ENCODE measurements around the gene MCM9. TPM values are rescaled to one million over a fixed set of nuclear protein-coding genes. Genes with fewer than 3 reads are reported as not detected.

Gene MCM9
- total RNA-seq, 1 experiment from 2014 or later = 3.2 TPM

DNA sequence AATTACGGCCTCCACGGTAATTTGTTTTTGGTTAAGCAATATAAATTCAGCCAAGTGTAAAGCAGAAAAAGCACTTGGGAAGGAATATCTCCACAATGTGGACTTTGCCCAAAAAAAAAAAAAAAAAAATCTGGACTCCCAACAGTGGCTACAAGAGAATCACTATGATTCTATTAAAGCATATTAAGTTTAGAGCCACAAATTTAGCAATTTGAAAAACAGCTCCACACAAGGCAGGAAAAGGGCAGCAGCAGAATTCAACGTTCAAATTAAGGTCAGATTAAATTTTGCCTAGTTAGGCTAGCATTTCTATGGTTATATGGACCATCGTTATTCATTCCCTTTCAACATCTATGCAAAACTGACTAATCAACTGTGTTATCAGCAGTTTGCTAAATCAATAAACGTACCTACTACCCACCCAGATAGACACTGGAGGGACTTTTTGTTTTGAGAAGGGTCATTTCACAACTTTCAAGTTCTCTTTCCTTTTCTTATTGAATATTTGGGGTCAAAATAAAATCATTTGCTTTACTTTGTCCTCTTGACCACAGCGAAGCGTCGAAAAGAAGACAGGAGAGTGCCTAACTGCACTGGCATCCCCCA, 1.0 kb downstream of the MCM9 start:
- no peak for DNase-seq (ENCODE audit: low read depth)

DNA sequence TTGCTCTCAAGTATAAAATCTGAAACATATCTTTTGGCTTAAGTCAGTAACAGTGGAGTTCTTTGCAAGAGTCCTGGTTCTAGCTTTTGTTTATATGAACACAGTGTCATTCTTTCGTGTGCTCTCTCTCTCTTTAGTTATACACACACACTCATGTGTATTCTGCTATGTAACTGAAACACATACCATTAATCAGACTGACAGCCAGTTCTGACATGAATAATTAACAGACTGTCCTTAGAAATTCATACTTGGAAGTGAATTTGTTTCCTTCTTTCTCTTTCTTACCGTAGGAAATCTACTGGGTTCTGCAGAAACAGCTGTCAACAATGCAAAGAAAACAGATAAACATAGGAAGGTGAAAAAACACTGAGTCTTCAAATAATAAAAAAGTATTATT, 2.5 kb downstream of the MCM9 start:
- no peak for DNase-seq (ENCODE audit: low read depth)

DNA sequence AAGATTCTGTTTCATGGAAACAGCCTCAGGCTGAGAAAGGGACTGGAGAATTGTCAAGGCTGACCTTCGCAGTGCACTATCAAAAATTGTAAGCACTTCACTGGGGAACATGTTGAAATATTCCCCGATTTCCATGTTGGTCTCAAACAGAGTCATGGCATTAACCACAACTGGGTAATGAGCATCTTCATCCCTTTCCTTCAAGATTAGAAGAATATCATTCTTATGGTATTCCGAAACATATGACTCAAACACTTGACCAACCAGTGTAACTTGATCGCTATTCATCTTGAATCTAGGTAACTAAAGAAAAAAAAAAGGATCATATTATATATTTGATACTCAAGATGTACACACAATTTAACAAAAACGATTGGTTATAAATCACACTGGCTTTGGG, 3.5 kb downstream of the MCM9 start:
- no peak for DNase-seq (ENCODE audit: low read depth)

DNA sequence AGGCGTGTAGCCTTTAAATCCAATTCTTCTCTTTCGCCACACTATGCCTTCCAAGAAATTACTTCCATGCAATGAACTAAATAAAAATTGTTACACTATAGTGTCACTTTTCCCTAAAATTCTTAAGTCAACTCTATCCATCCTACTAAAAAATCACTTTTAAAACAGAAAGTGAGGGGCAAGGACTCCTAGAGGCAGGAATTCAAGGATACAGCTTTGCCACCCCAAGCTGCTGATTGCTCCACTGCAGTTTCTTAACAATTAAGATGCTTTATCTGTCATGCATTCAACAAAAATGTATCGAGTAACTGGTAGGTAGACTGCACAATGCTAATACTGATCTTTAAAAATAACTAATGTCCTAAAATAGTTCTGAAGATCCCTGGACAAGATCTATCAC, 4.3 kb downstream of the MCM9 start:
- no peak for DNase-seq (ENCODE audit: low read depth)

DNA sequence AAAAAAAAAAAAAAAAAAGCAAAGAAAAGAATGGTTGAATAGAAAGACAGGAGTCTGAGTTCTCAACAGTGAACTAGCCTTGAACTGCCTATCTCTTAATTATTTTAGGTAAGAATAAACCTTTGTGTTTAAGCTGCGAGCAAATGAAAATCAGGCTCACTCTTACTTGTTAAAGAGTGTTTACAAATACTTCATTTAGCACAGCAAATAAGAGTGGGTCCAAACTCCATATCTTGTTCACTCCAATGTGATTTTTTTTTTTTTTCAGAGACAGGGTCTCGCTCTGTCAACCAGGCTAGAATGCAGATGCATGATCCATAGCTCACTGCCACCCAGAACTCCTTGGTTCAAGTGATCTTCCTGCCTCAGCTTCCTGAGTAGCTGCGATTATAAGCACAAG, 11.9 kb downstream of the MCM9 start:
- no peak for DNase-seq (ENCODE audit: low read depth)

DNA sequence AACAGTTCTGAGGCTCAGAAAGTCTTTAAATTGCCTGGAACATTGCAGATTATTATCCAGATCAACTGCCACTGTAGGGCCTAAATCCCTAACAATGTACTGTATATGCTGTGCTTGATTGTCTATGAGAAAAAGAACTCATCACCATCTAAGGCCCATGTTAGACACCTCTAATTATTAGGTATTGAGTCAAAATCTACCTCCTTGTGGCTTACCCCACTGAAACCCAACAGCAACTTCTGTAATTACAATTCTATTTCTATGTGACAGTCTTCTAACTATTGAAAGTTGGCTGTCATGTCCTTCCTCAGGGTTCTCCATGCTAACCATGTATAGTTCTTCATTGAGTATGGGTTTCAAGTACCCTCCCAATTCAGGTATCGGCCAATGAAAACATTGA, 13.9 kb downstream of the MCM9 start:
- no peak for DNase-seq (ENCODE audit: low read depth)

DNA sequence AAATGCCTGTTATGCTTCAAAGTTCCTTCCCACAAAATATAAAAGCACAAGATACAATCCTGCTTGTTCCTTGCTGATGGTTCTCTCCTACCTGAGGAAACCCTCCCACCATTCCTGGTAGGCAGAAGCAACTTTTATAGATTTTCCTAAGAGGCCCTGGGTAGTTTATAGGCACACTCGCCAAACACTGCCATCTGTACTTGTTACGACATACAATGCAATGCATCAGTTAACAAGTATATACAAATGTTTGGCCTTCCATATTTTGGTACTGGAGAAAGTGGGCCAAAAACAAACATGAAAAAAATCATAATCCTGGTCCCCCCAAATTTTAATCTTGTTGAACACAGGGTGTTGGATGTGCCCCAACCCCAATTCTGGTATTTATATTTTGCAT, 16.6 kb downstream of the MCM9 start:
- DNase-seq (ENCODE audit: low read depth) = no peak

DNA sequence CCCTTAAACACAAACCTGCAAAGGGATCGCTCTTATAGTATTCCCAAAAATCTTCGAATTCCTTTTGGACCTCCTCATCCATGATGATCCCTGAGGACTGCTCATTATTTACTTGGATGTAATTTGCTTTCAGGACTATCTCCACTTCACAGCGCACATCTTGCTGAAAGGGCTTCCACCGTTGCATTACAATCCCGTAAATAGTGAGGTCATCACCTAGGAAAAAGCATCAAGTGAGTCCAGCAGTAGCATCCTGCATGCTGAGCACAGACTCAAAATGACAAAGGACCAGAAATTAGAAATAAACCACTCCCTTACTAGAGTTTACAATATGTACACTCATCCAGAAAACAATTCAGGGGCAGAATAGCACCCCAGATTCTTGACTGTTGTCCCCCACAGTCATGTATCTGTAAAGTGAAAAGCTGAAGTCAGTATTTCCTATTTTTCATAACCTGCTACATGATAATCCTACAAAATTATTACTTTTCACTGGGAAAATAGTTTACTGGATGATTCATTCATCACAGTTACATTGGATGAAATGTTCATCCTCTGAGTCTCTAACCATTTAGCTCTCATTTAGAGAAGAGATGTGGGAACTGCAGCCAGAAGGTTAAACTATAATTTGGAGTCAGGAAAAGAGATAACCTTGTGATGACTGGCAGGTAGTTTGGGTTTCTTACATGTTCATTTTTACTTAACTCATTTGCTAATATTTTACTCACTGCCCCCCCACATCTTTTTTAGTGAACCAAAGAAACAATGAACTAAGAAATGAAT, 17.2 kb downstream of the MCM9 start:
- DNase-seq (ENCODE audit: low read depth) = no peak

DNA sequence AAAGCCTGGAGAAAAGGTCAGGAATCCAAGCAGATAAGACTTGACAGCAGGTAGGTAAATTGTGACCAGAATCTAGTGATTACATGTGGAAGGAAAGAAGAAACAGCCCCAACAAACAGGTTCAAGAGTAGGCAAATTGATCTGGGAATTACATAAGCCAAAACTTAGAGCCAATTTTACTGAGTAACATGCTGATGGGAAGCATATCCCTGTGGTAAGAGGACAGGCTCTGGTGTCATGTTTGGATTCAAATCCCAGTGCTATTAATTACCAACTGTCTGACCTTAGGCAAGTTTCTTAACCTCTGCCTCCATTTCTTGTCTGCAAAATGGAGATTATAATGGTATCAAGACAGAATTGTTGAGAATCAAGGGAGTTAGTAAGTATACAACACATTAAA, 20.4 kb downstream of the MCM9 start:
- no peak for DNase-seq (ENCODE audit: low read depth)

DNA sequence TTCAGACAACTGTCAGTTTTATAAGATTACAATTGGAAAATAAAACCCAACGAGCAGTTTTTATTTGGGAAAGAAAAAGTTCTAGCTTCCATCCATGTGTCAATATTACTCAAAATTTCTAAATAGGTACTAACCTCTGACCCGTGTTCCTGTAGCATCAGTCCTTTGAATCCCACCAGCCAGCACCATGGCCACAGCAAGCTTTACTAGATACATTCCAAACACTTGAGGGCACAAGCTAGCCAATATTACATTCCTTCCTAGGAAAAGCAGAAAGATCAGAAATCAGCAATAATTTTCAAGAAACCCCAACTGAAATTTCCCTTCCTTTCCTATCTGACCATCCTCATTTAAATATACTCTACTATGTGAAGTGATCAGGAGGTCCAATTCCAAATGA, 21.8 kb downstream of the MCM9 start:
- no peak for DNase-seq (ENCODE audit: low read depth)

DNA sequence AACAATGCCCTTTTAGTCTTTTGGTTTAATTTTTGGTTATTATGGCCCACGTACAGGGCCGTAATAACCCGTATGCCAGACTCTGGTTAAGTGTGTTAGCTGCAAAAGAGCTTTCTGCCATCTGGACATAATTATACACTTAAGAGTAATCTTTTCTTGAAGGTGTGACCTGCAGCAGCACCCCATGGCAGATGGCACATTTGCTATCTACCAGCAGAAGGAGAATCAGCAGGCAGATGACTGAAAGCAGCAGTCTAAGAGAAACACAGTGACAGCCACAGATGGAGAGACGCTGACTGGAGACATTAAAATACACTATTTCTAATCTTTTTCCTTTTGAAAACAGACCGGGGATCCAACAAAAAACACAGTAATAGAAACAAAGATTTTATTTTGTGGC, 22.3 kb downstream of the MCM9 start:
- DNase-seq (ENCODE audit: low read depth) = no peak

DNA sequence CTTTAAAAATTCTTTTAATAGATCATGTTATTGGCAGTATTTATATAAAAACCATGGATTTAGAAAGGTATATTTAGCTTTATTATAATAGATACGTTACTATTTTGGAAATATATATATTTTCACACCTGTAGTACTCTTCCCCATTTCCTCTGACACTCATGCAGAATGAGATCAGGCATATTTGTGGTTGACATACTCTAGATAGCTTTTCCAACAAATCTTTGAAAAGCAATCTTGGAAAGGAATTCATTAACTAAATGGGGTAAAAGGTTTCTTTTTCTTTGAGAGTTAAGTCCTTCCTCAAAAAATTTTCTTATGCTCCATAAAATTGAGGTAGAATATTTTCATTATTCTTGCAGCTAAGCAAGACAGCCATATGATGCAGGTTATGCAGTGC, 26.5 kb downstream of the MCM9 start:
- no peak for DNase-seq (ENCODE audit: low read depth)

DNA sequence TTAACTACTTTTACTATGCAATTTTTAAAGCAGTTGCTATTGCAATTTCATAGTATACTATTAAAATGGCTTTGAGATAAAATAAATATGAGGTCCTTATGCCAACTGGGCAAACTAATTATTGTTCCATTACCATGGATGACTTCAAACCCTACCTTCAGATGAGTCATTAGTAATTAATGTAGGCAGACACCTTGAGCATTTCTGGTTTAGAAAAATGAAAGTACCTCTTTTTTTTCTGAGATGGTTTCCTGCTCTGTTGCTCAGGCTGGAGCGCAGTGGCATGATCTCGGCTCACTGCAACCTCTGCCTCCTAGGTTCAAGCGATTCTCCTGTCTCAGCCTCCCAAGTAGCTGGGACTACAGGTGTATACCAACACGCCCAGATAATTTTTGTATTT, 29.1 kb downstream of the MCM9 start:
- DNase-seq (ENCODE audit: low read depth) = no peak

DNA sequence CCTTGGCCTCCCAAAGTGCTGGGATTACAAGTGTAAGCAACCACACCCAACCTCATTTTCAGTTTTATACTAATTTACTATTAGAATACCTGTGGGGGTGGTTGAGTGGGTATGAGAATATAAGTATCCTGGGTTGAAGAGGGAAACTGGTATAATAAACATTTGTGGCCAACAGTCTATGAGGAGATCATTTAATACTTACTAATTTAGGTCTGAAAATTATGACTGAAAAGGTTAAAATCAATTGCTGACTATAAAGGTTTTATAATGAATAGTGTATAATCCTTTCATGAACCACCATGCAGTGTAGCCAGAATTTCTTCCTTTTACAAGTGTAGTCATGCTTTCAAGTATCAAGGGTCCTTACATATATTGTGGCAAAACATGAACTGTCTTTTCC, 29.9 kb downstream of the MCM9 start:
- DNase-seq (ENCODE audit: low read depth) = no peak

DNA sequence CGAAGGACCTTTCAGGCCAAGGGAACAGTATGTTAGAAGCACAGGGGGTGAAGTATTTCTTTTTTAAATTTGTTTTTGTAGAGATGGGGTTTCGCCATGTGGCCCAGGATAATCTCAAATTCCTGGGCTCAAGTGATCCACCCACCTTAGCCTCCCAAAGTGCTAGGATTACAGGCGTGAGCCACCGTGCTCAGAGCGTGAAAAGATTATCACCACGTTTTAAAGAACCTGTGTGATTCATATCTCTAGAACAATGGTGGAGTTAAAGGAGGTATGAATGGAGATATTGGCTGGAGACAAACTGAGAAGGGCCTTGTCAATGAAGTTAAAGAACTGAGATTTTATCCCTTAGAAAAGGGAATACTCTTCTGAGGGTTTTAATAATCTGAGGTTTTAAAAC, 31.3 kb downstream of the MCM9 start:
- DNase-seq (ENCODE audit: low read depth) = no peak

DNA sequence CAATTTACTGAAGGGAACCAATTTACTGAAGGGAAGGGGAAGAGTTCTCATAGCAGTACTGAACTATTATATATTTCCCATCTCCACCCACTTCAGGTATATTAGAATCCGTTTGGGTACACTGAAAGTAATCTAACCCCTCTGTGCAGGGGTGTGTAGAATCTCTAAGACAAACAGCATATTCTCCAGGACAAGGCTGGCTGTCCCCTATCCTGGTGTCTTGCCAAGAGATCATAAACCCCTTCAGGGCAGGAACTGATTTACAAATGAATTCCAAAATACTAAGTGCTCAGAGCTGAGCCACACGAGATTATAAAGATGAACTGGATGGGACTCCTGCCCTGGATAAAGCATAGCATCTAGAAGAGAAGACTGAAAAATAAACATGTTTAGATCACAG, 31.8 kb downstream of the MCM9 start:
- DNase-seq (ENCODE audit: low read depth) = no peak

DNA sequence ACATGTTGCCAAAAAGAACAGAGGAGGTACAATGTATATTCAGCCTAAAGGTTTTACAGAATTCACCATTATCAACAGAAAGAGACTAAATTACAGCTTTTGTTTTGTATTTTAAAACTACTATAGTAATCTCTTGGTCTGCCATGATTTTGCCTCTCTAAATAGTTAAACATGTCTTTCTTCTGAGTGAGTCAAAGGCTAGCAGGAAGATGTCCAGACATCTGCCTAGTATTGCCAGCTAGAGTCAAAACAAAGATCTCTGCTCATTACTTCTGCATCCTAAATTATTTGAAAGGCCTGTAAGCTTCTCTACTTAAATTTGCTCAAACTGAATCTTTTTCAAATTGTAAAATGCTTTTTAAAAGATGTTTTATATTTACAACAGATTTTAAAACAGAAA, 32.2 kb downstream of the MCM9 start:
- DNase-seq (ENCODE audit: low read depth) = no peak

DNA sequence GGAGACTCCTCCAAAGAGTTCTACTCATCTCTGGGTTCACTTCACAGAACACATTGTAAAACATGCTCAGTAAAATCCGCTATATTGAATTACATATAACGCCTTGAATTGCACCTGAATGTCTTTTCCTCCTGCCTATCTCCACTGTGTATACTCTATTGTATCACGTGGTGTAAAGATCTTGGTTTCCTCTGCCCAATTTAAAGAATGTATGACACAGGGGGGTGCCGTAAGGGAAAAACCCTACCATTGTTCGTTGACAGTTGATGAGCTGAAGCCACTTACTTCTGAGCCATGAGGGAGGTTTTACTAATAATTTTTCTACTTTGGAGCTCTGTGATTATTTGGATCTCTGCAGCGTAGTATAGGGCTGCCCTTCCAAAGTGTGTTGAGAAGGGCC, 35.0 kb downstream of the MCM9 start:
- no peak for DNase-seq (ENCODE audit: low read depth)

DNA sequence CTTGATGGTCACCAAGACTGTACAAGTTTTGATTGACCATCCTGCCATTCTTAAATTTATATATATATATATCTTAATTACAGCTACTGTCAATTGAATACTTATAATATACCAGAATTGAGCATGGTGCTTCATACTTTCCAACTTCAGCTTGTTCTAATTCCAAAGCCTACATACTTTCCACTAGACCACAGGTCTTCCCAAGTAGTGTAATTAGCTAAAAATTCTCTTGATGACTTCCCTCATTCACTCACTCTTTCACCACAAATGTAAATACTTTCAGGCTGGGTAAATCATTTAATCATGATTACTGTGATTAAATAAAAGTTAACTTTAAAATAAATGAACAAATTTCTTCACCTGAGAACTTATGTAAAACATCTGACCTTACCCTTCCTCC, 37.6 kb downstream of the MCM9 start:
- DNase-seq (ENCODE audit: low read depth) = no peak

DNA sequence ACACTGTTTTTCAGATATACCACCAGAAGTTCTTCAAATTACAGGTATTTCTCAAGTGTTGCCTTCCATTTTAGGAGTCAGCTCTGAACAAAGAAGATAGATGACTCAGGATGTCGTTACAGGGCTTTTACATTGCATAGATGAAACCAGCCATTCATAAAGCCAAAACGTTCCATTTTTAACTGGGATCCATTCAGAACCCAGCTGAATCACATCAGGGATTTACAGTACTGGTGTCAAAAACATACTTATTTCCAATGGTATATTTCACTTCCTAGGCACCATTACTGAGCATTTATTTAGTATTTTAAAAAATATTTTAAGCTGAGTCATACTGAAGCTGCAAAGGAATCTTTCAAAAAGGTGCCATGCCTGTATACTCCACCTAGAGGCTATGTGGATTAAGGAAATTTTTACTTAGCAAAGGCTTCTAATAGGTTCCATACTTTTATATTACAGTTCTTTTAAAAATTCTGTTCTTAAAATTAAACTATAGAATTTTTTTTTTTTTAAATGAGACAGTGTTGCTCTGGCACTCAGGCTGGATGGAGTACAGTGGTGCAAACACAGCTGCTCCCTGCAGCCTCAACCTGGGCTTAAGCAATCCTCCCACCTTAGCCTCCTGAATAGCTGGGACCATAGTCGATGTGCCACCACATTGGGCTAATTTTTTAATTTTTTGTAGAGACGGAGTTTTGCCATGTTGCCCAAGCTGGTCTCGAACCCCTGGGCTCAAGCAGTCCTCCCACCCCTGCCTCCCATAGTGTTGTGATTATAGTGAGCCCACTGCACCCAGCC, 38.4 kb downstream of the MCM9 start:
- DNase-seq (ENCODE audit: low read depth) = peak; percentile 81

DNA sequence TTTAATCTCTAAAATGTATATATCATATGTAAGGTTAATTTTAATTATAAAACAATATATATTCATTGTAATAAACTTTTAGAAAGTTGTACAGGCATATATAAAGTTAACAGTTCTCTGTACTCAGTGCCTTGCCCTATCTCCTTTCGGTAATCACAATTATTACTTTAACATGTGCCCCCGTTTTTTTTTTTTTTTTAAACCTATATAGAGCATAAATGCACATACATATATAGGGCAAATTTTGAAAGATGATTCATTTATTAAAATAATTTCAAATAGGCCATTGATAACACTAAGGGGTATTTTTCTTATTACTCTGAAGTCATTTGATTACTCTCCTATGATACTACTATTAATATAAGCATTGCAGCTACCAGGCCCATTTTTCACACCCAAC, 39.1 kb downstream of the MCM9 start:
- DNase-seq (ENCODE audit: low read depth) = no peak

DNA sequence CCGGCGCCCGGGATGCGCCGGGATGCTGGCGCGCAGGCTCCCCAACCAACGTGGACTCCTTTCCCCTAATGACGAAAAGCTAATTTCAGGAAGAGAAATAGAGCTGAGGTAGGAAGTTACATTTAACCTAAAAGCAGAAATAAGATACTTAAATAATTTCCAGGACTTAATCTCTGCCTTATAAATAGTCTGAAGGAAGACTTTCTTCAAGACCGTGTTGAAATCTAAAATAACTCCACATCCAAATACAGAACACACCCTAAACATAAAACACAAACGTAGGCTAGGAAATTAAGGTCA, 39.7 kb downstream of the MCM9 start:
- DNase-seq (ENCODE audit: low read depth) = no peak

All from HT1080 (cell line).